GM18868 (cell line): ENCODE measurements around the gene GRIN2A.

Experiments
- ATAC-seq: cut with Tn5 transposase; IDR thresholded peaks from one replicate; pipeline ENCODE4 v1.9.1; 2021; ENCODE audit warnings: mild to moderate bottlenecking, moderate library complexity; ENCODE audit not compliant: unreplicated experiment

Gene GRIN2A

DNA sequence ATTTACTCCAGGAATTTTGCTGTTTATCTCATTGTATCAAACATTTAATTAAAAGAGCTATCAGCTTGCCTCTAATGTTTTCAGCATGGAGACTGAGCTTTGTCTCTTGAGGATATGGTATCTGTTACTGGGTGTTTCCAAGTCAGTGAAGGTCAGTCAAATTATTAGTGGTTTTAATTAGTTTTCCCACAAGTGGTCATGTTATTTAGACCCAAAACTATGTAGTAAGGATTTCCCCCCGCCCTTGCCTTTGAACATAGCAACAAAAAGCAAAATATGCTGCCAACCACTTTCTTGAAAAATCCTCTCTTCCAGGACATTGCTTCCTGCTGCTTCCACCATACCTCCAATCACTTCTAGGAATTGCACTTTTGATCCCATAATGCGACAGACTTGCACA, 355.6 kb downstream of the GRIN2A start:
- ATAC-seq = no peak

GRCh38 chr16:9824200-9825068, 357.8 kb downstream of the GRIN2A start:
- ATAC-seq = no peak

DNA sequence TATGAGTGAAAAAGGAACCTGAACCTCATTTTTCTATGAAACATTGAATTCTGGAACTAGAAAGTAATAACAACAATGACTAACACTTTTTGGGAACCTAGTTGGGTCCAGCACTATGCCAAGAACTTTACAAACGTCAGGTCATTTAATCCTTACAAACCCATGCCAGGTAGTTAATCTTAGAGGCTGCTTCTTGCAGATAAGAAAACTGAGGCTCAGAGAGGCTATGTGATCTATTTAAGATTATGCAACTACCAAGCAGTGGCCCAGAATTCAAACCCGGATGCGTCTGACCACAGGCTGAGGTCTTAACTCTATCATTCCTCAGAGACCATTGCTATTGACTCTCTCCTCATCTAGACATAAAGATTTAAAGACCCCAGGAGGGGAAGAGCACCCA, 358.7 kb downstream of the GRIN2A start:
- ATAC-seq = no peak

DNA sequence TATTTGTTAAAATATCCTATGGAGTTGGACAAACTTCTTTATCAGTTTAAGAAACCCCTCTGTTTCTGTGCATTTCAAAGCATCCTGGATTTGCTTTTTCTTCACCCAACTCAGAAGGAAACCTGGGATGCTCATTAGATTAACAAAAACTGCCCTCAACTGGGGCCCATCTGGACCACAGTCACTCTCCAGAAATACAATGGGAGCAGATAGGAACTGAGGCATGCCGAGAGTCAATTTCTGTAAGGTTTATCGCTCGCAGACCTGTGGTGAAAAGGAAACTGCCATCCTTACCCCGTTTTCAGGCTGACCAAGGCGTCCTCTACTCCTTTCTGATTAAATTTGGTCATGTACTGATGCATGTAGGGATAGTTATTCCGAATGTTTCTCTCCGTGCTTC, 360.3 kb downstream of the GRIN2A start:
- ATAC-seq = no peak

- no peak for ATAC-seq
These were observed 360.9 kb downstream of the GRIN2A start for GRCh38 chr16:9821331-9821730.

DNA sequence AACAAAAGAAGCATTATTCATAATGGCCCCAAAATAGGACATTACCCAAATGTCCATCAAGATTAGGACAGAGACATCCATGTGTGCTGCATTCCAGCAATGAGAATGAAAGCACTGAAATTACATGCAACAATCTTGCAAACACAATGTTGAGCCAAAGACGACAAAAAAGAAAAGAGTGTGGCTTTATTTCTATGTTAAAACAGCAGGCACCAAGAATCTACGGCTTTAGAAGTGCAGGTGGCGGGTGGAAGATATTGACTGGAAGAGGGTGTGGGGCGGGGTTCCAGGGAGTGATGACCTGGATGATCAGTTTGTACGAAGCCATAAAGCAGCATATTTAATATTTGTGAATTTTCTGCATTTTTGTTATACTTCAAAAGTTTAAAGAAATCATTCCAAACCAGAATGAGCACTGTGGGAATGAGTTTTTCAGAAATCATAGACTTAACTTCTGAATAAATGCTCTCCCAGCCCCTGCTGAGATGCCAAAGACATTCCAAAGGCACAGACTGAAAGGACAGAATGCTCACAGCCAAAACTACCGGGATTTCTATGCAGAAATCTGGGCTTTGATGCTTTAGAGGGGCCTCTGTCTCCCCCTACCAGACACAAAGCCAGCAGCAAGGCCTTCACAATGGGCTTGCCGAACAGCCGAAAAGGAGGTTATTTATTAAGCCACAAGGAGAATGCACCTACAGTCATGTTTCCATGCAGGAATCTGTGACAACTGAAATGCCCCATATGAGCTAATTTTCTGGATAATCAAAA, 361.6 kb downstream of the GRIN2A start:
- no peak for ATAC-seq

GRCh38 chr16:9818702-9819101, 363.5 kb downstream of the GRIN2A start:
- ATAC-seq = no peak

DNA sequence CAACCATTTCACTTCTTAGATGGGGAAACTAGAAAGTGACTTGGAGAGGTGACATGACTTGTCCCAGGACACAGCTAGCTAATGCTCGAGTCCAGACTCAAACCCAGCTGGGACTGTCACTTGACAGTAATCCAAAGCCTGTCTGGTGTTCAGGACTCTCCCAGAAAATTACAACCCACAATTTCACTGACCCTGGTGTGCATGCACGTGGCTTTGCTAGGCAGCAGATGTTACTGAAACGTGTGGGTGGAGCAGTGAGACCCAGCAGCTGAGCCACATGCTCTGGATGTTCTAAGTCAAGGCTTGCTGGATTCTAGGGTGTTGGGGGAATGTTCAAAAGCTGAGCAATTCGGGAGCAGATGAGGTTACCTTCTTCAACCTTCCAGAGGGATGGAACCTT, 364.6 kb downstream of the GRIN2A start:
- ATAC-seq = no peak

DNA sequence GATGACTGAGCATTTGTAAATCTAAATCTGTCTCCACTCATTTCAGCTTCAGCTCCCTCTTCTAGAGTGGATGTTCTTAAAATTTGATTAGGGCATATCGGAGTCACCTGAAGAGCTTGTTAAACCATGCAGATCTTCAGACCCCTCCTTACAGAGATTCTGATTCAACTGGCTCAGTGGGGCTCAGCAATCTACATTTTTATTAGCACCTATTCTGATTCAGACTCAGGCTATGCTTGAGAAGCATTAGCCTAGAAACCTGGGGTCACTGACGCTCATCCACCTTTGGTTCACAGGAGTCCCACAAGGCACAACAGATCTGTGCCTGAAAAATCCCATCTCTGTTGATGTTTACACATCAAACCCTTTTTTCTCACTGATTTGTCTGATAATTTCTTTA, 365.6 kb downstream of the GRIN2A start:
- ATAC-seq = no peak

DNA sequence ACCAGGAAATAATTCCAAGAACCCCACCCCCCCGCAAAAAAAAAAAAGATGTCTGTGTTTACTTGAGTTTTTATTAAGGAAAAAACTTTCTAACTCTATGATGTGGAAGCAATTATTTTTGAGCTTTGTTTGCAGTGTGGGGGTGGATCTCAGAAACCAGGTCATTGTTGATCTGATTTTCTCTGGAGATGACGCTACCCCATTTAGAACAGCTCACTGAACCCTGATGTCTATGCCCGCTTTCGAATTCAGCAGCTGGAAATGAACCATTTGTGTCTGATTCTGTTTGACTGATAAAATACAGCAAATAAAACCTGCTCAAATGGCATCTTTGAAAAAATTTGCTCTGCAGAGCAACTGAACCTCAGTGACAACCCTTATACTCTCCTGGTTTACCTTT, 368.6 kb downstream of the GRIN2A start:
- ATAC-seq = no peak

- ATAC-seq = no peak
These were observed 374.0 kb downstream of the GRIN2A start for GRCh38 chr16:9808210-9808609.

GRCh38 chr16:9807302-9807701, 374.9 kb downstream of the GRIN2A start:
- ATAC-seq = no peak

DNA sequence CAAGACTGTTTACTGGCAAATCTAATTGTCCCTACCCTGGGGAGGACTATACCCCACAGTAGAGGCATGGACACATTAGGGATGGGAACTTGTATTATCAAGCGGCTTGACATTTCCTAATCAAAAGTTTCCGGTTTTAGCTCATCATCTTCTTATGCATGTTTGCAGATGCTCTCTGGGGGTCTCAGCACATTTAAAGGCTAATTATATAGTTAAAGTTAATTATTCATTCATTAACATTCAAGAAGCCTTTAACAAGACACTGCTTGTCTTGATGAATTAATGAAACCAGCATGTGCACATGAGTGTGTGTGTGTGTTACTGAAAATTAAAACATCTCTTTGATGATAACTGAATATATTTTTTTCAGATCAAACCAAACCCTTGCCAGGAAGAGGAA, 377.1 kb downstream of the GRIN2A start:
- no peak for ATAC-seq

- ATAC-seq = no peak
These were observed 380.1 kb downstream of the GRIN2A start for GRCh38 chr16:9802160-9802559.

GRCh38 chr16:9801651-9802050, 380.6 kb downstream of the GRIN2A start:
- no peak for ATAC-seq

- ATAC-seq = no peak
These were observed 382.0 kb downstream of the GRIN2A start for GRCh38 chr16:9800186-9800738.

DNA sequence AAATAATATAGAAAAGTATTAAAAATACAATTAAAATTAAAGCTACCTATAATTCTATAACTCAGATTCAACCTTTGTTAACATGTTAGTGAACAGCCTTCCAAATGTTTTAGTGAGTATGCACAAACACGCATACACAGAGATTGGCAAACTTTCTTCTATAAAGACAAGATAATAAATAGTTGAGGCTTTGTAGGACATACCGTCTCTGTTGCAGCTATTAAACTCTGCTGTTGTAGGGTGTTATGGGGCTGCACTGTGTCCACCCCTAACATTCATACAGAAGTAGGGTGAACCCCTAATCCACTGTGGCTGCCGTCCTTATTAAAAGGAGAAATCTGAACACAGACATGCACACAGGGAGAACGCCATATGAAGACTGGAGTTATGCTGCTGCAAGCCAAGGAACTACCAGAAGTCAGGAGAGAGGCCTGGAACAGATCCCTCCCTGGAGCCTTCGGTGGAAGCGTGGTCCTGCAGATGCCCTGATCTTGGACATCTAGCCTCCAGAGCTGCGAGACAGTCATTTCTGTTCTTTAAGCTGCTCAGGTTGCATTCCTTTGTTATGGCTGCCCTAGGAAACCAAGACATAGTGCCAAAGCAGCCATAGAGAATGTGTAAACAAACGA, 383.2 kb downstream of the GRIN2A start:
- ATAC-seq = no peak

DNA sequence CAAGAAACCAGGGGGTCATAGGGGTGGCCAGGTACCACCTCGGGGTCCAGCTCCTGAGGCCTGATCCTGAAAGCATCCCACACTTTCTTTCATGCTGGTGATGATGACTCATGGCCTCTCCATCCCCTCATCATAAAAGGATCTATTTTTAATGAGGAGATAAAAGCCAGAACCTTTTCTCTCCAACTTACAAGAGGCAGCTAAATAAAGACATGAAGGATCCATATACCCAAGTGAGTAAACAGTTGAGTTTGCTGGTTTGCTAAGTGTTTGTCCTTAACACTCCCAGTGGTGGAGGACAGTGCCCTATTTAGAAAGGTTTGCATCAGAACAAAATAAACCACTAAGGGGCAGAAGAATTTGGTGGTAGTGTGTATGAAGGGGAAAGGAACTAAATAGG, 383.8 kb downstream of the GRIN2A start:
- no peak for ATAC-seq

- ATAC-seq = no peak
These were observed 384.9 kb downstream of the GRIN2A start for GRCh38 chr16:9797306-9797705.

DNA sequence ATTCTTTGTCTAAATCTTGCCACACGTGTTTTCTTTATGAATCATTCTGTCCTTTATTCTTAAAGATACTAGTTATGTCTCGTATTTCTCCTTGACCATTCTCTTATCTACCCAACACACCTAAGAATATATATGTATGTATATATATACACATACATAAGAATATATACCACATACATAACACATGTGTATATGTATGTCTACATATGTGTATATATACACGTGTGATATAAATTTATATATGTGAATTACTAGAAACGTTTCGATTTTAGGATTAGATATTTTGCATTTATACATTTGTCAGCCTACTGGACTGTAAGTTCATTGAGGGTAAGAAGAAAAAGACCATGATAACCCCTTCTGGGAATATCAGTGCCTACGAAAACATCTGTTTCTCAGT, 388.6 kb downstream of the GRIN2A start:
- no peak for ATAC-seq

DNA sequence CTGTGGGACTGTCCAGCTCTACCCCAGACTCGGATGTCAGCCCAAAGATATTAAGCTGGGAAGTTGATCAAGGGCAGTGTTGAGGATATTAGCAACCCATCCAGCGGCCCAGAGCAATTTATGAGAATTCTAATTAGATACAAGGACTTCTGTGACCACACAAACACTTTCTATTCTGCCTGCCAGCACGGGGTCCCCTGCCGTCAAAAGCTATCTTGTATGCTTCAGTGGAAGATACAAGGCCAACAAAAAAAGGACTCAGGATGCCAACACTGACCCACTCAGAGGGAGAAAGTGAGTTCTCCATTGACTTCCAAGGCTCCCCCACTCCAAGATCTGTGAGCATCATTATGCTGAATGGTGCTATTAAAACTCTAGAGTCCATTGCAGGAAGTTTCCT, 390.7 kb downstream of the GRIN2A start:
- no peak for ATAC-seq
